ENCODE measurements around the gene GRIA1.

DNA sequence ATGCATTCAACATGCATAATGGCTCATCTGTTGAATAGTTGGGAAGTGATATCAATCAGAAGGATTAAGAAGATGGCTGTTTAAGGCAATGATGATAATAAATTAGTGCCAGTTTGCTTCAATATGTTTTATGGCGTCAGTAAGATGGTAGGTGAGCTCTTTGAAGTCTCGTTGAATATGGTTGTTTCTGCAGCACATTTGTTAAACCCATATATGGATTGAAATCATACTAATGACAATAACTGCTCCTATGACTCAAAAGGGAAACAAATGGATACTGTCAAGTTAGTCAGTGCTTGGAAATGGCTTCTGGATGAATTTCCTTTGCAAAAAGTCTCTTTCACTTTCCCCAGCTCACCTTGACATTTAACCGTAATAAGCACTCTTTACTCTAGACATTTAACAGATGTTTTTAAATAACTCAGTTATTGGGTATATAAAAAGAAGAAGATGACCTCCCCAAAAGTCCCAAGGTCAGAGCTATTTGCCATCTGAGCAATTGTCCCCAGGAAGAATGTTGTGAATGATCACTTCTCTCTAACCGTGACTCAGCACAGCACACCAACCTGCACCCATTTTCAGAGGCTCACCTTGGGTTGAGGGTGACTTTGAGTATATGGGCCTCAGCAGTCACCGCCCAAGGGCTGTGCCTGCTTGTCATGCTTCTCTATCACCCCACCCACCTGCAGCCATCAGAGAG lies 133.4 kb downstream of the GRIA1 start:
- TF ChIP-seq, protein P1, sequence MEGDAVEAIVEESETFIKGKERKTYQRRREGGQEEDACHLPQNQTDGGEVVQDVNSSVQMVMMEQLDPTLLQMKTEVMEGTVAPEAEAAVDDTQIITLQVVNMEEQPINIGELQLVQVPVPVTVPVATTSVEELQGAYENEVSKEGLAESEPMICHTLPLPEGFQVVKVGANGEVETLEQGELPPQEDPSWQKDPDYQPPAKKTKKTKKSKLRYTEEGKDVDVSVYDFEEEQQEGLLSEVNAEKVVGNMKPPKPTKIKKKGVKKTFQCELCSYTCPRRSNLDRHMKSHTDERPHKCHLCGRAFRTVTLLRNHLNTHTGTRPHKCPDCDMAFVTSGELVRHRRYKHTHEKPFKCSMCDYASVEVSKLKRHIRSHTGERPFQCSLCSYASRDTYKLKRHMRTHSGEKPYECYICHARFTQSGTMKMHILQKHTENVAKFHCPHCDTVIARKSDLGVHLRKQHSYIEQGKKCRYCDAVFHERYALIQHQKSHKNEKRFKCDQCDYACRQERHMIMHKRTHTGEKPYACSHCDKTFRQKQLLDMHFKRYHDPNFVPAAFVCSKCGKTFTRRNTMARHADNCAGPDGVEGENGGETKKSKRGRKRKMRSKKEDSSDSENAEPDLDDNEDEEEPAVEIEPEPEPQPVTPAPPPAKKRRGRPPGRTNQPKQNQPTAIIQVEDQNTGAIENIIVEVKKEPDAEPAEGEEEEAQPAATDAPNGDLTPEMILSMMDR (IDR thresholded peaks at IDR 0.05) = no peak
- TF ChIP-seq POLR2A (IDR thresholded peaks at IDR 0.05) = no peak
- TF ChIP-seq POLR2AphosphoS5 (IDR thresholded peaks at IDR 0.05) = no peak
